ENCODE data around the gene GINM1. TPM values are rescaled to one million over a fixed set of nuclear protein-coding genes. Genes with fewer than 3 reads are reported as not detected.

The GINM1 gene
- total RNA-seq, 1 donor from 2014 or later = 36.5 TPM

GRCh38 chr6:149566410-149567193 is 427 bp downstream of the GINM1 start:
- Histone ChIP-seq H3K79me2 (ENCODE audit: insufficient read depth, low read length) (peaks cover 34% of the 10 kb centered on the region), H3K9me3 (ENCODE audit: insufficient read depth, low read depth, low read length) (no peaks in the 10 kb centered on the region), H3K27me3 (ENCODE audit: insufficient read depth, low read length) (no peaks in the 10 kb centered on the region), H3K4me3 (ENCODE audit: insufficient read depth, low read depth, low read length) (peak overlapping the region; percentile 74), H2AFZ (ENCODE audit: low read depth, low read length) (peak overlapping the region; percentile 91), H4K20me1 (ENCODE audit: insufficient read depth, low read length) (peaks cover 14% of the 10 kb centered on the region), H3K9ac (ENCODE audit: low read length) (peak overlapping the region; percentile 90), H3K36me3 (ENCODE audit: insufficient read depth, low read length) (no peaks in the 10 kb centered on the region), H3K4me2 (ENCODE audit: low read length) (peak overlapping the region; percentile 87), H3K4me1 (ENCODE audit: insufficient read depth, low read length) (peaks cover 15% of the 10 kb centered on the region), H3K27ac (ENCODE audit: low read depth, low read length) (peak overlapping the region; percentile 74)
- Mint-ChIP-seq H3K9me3 (ENCODE audit: unreplicated experiment) (no peaks in the 10 kb centered on the region), H3K4me1 (ENCODE audit: low read depth, unreplicated experiment) (no peaks in the 10 kb centered on the region), H3K36me3 (ENCODE audit: low read depth, unreplicated experiment) (no peaks in the 10 kb centered on the region), H3K27me3 (ENCODE audit: low read depth, unreplicated experiment) (no peaks in the 10 kb centered on the region), H3K27ac (ENCODE audit: unreplicated experiment) (peak overlapping the region; percentile 18), H3K4me3 (ENCODE audit: unreplicated experiment) (peak overlapping the region; percentile 87)
- no peak for TF ChIP-seq CTCF (IDR thresholded peaks at IDR 0.05; ENCODE audit: insufficient read depth, low read depth, low read length)
- no peak for TF ChIP-seq EZH2 (IDR thresholded peaks at IDR 0.05; ENCODE audit: insufficient read depth, low read length)
- DNase-seq (ENCODE audit: low read depth) (peak; percentile 18), FAIRE-seq (no peak)

GRCh38 chr6:149567194-149567586 is 1.0 kb downstream of the GINM1 start:
- H3K27ac Mint-ChIP-seq (ENCODE audit: unreplicated experiment) = peak overlapping the region; percentile 62

More at GRCh38 chr6:149567194-149567586, 1.0 kb downstream of the GINM1 start:
- H4K20me1 ChIP-seq (ENCODE audit: insufficient read depth, low read length) = peaks cover 14% of the 10 kb centered on the region
- peaks cover 37% of the 10 kb centered on the region for H3K79me2 ChIP-seq (ENCODE audit: insufficient read depth, low read length)
- H3K27me3 Mint-ChIP-seq (ENCODE audit: low read depth, unreplicated experiment) = no peaks in the 10 kb centered on the region
- peak overlapping the region; percentile 87 for H3K4me2 ChIP-seq (ENCODE audit: low read length)
- no peaks in the 10 kb centered on the region for H3K4me1 Mint-ChIP-seq (ENCODE audit: low read depth, unreplicated experiment)
- no peak overlapping the region for H3K27ac ChIP-seq (ENCODE audit: low read depth, low read length)
- FAIRE-seq (no peak), DNase-seq (ENCODE audit: low read depth) (no peak)
- no peaks in the 10 kb centered on the region for H3K27me3 ChIP-seq (ENCODE audit: insufficient read depth, low read length)
- no peaks in the 10 kb centered on the region for H3K36me3 Mint-ChIP-seq (ENCODE audit: low read depth, unreplicated experiment)
- peak overlapping the region; percentile 74 for H3K4me3 ChIP-seq (ENCODE audit: insufficient read depth, low read depth, low read length)
- H3K9ac ChIP-seq (ENCODE audit: low read length) = peak overlapping the region; percentile 90
- H3K9me3 ChIP-seq (ENCODE audit: insufficient read depth, low read depth, low read length) = no peaks in the 10 kb centered on the region
- peak overlapping the region; percentile 87 for H3K4me3 Mint-ChIP-seq (ENCODE audit: unreplicated experiment)
- peak overlapping the region; percentile 91 for H2AFZ ChIP-seq (ENCODE audit: low read depth, low read length)
- peaks cover 15% of the 10 kb centered on the region for H3K4me1 ChIP-seq (ENCODE audit: insufficient read depth, low read length)
- TF ChIP-seq CTCF (IDR thresholded peaks at IDR 0.05; ENCODE audit: insufficient read depth, low read depth, low read length) = no peak
- TF ChIP-seq EZH2 (IDR thresholded peaks at IDR 0.05; ENCODE audit: insufficient read depth, low read length) = no peak
- no peaks in the 10 kb centered on the region for H3K9me3 Mint-ChIP-seq (ENCODE audit: unreplicated experiment)
- no peaks in the 10 kb centered on the region for H3K36me3 ChIP-seq (ENCODE audit: insufficient read depth, low read length)

Measured in astrocyte (in vitro differentiated cells and primary cell).